Measurements from ENCODE around the gene CFAP46. TPM values are rescaled to one million over a fixed set of nuclear protein-coding genes. Genes with fewer than 3 reads are reported as not detected.

CFAP46 gene
- total and polyA plus RNA-seq, 2 donors from 2014 or later = 3.8 to 8.3 TPM

- no peaks in the 10 kb centered on the region for H3K27me3 ChIP-seq (ENCODE audit: control insufficient read depth, insufficient read depth, low read length)
- H3K36me3 ChIP-seq (ENCODE audit: control insufficient read depth in 2 of 3, insufficient read depth in 3 of 3, low read length in 3 of 3) = no peaks in the 10 kb centered on the region
- H3K4me3 ChIP-seq (ENCODE audit: low read length in 3 of 3) = no peak overlapping the region
- H3K4me1 ChIP-seq (ENCODE audit: control insufficient read depth in 2 of 3, insufficient read depth in 2 of 3, low read depth in 1 of 3, low read length in 3 of 3) = peaks cover 0 to 3% (median 0%) of the 10 kb centered on the region in 3 donors
- no peaks in the 10 kb centered on the region for H3K9me3 ChIP-seq (ENCODE audit: control insufficient read depth in 2 of 3, insufficient read depth in 1 of 3, low read length in 3 of 3)
- intact Hi-C loops (cut with DNase I) = no loop called here
- FAIRE-seq = no peak
- TF ChIP-seq, protein P1, sequence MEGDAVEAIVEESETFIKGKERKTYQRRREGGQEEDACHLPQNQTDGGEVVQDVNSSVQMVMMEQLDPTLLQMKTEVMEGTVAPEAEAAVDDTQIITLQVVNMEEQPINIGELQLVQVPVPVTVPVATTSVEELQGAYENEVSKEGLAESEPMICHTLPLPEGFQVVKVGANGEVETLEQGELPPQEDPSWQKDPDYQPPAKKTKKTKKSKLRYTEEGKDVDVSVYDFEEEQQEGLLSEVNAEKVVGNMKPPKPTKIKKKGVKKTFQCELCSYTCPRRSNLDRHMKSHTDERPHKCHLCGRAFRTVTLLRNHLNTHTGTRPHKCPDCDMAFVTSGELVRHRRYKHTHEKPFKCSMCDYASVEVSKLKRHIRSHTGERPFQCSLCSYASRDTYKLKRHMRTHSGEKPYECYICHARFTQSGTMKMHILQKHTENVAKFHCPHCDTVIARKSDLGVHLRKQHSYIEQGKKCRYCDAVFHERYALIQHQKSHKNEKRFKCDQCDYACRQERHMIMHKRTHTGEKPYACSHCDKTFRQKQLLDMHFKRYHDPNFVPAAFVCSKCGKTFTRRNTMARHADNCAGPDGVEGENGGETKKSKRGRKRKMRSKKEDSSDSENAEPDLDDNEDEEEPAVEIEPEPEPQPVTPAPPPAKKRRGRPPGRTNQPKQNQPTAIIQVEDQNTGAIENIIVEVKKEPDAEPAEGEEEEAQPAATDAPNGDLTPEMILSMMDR (IDR thresholded peaks at IDR 0.05; ENCODE audit: borderline replicate concordance, extremely low read depth, insufficient read depth) = no peak
- H3K9ac ChIP-seq (ENCODE audit: low read length in 3 of 3) = no peak overlapping the region
- no peak overlapping the region for H3K27ac ChIP-seq (ENCODE audit: low read depth in 2 of 2, low read length in 2 of 2)
- peak in 1 of 5 donors; percentile 53 for DNase-seq
Observed at GRCh38 chr10:132986076-132986475, 43.7 kb upstream of the CFAP46 start.

DNA sequence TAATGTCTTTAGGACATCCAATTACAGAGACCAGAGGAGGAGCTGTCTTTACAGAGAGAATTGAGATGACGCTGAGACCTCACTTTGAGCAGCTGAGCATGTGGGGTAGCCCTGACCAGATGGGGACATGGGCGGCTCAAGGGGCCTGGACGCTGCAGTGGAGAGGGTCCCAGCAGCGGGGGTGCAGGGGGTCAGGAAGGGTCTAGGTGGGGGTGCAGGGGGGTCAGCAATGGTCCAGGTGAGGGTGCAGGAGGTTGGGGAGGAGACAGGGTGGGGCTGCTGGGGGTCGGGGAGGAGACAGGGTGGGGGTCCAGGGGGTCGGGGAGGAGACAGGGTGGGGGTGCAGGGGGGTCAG, 43.2 kb upstream of the CFAP46 start:
- FAIRE-seq = no peak
- peaks cover 0 to 3% (median 0%) of the 10 kb centered on the region in 3 donors for H3K4me1 ChIP-seq (ENCODE audit: control insufficient read depth in 2 of 3, insufficient read depth in 2 of 3, low read depth in 1 of 3, low read length in 3 of 3)
- TF ChIP-seq, protein P1 (IDR thresholded peaks at IDR 0.05; ENCODE audit: borderline replicate concordance, extremely low read depth, insufficient read depth) = no peak
- no peak overlapping the region for H3K27ac ChIP-seq (ENCODE audit: low read depth in 2 of 2, low read length in 2 of 2)
- DNase-seq = peak in 1 of 5 donors; percentile 55
- no peaks in the 10 kb centered on the region for H3K36me3 ChIP-seq (ENCODE audit: control insufficient read depth in 2 of 3, insufficient read depth in 3 of 3, low read length in 3 of 3)
- no peaks in the 10 kb centered on the region for H3K27me3 ChIP-seq (ENCODE audit: control insufficient read depth, insufficient read depth, low read length)
- no peak overlapping the region for H3K9ac ChIP-seq (ENCODE audit: low read length in 3 of 3)
- intact Hi-C loops (cut with DNase I) = no loop called here
- no peaks in the 10 kb centered on the region for H3K9me3 ChIP-seq (ENCODE audit: control insufficient read depth in 2 of 3, insufficient read depth in 1 of 3, low read length in 3 of 3)
- H3K4me3 ChIP-seq (ENCODE audit: low read length in 3 of 3) = no peak overlapping the region

GRCh38 chr10:132984801-132985545, 42.6 kb upstream of the CFAP46 start:
- peak in 1 of 5 donors; percentile 62 for DNase-seq
- intact Hi-C loops (cut with DNase I) = no loop called here
- Histone ChIP-seq H3K9ac (ENCODE audit: low read length in 3 of 3) (no peak overlapping the region), H3K27ac (ENCODE audit: low read depth in 2 of 2, low read length in 2 of 2) (no peak overlapping the region), H3K4me1 (ENCODE audit: control insufficient read depth in 2 of 3, insufficient read depth in 2 of 3, low read depth in 1 of 3, low read length in 3 of 3) (peaks cover 0 to 3% (median 0%) of the 10 kb centered on the region in 3 donors), H3K36me3 (ENCODE audit: control insufficient read depth in 2 of 3, insufficient read depth in 3 of 3, low read length in 3 of 3) (no peaks in the 10 kb centered on the region), H3K9me3 (ENCODE audit: control insufficient read depth in 2 of 3, insufficient read depth in 1 of 3, low read length in 3 of 3) (no peaks in the 10 kb centered on the region), H3K27me3 (ENCODE audit: control insufficient read depth, insufficient read depth, low read length) (no peaks in the 10 kb centered on the region), H3K4me3 (ENCODE audit: low read length in 3 of 3) (no peak overlapping the region)
- no peak for FAIRE-seq
- TF ChIP-seq, protein P1 (IDR thresholded peaks at IDR 0.05; ENCODE audit: borderline replicate concordance, extremely low read depth, insufficient read depth) = no peak

GRCh38 chr10:132984008-132984295, 41.6 kb upstream of the CFAP46 start:
- Histone ChIP-seq H3K27ac (ENCODE audit: low read depth in 2 of 2, low read length in 2 of 2) (no peak overlapping the region), H3K36me3 (ENCODE audit: control insufficient read depth in 2 of 3, insufficient read depth in 3 of 3, low read length in 3 of 3) (no peaks in the 10 kb centered on the region), H3K9ac (ENCODE audit: low read length in 3 of 3) (no peak overlapping the region), H3K27me3 (ENCODE audit: control insufficient read depth, insufficient read depth, low read length) (no peaks in the 10 kb centered on the region), H3K4me3 (ENCODE audit: low read length in 3 of 3) (no peak overlapping the region), H3K9me3 (ENCODE audit: control insufficient read depth in 2 of 3, insufficient read depth in 1 of 3, low read length in 3 of 3) (no peaks in the 10 kb centered on the region), H3K4me1 (ENCODE audit: control insufficient read depth in 2 of 3, insufficient read depth in 2 of 3, low read depth in 1 of 3, low read length in 3 of 3) (peaks cover 0 to 3% (median 0%) of the 10 kb centered on the region in 3 donors)
- TF ChIP-seq, protein P1 (IDR thresholded peaks at IDR 0.05; ENCODE audit: borderline replicate concordance, extremely low read depth, insufficient read depth) = no peak
- DNase-seq (peak in 1 of 5 donors; percentile 68), FAIRE-seq (no peak)
- intact Hi-C loops (cut with DNase I) = no loop called here
